K562 (cell line): ENCODE data around the gene SLC26A1. TPM values are rescaled to one million over a fixed set of nuclear protein-coding genes. Genes with fewer than 3 reads are reported as not detected.

Source experiments
- CBX5 ChIP-seq: IDR thresholded peaks from 2 replicates; pipeline ENCODE4 v1.6.1; 2014; ENCODE audit warnings: low read depth, borderline replicate concordance
- CXXC5 ChIP-seq: fragments of 250-450 bp; sonication (Bioruptor Pico); IDR thresholded peaks from 2 replicates; pipeline ENCODE4 v1.8.0; 2022; ENCODE audit warnings: inconsistent platforms, mild to moderate bottlenecking, moderate library complexity
- HOXB6 ChIP-seq: fragments of 250-450 bp; sonication (Bioruptor Pico); IDR thresholded peaks from 2 replicates; pipeline ENCODE4 v1.5.1; 2022; ENCODE audit warnings: mild to moderate bottlenecking, borderline replicate concordance
- JUND ChIP-seq, 2 experiments: IDR thresholded peaks; 2 replicates in 1 of 2; 3 replicates in 1 of 2; pipeline ENCODE4 v1.6.1; 2011; ENCODE audit warnings: borderline replicate concordance in 2 of 2, low read depth in 2 of 2, low read length in 2 of 2, improper control_type of control experiment in 1 of 2, missing biosample characterization in 1 of 2, missing genetic modification characterization in 1 of 2, missing genetic modification reagents in 1 of 2
- KAT7 ChIP-seq: sonication (generic); formaldehyde crosslinking; IDR thresholded peaks from 2 replicates; pipeline ENCODE4 v1.8.0; 2022; ENCODE audit warnings: missing genetic modification reagents, mild to moderate bottlenecking, borderline replicate concordance
- KDM5B ChIP-seq: fragments of 200-600 bp; sonication (generic); IDR thresholded peaks from 2 replicates; pipeline ENCODE4 v1.6.1; 2012; ENCODE audit warnings: low read depth, mild to moderate bottlenecking, moderate library complexity, low read length, control low read depth, inconsistent platforms; ENCODE audit not compliant: insufficient replicate concordance
- SOX6 ChIP-seq: fragments of 450-650 bp; IDR thresholded peaks from 2 replicates; pipeline ENCODE4 v1.6.1; 2014; ENCODE audit warnings: mild to moderate bottlenecking
- TAF1 ChIP-seq: IDR thresholded peaks from 2 replicates; pipeline ENCODE4 v1.6.1; 2011; ENCODE audit warnings: mild to moderate bottlenecking, low read length, moderate library complexity; ENCODE audit not compliant: insufficient read depth, control insufficient read depth, severe bottlenecking; ENCODE audit errors: extremely low read depth
- TRIM24 ChIP-seq, 2 experiments: fragments of 450-650 bp; IDR thresholded peaks; 2 replicates each; pipeline ENCODE4 v1.6.1; 2016
- TRIM28 ChIP-seq: fragments of 450-650 bp; IDR thresholded peaks from 2 replicates; pipeline ENCODE4 v1.6.1; 2017
- ZFX ChIP-seq: sonication (generic); formaldehyde crosslinking; IDR thresholded peaks from 2 replicates; pipeline ENCODE4 v1.8.0; 2022; ENCODE audit warnings: mild to moderate bottlenecking, missing genetic modification reagents, moderate library complexity
- ZNF316 ChIP-seq: fragments of 450-650 bp; IDR thresholded peaks from 2 replicates; pipeline ENCODE4 v1.6.1; 2016
- polyA plus RNA-seq, 8 experiments: library from polyadenylated mRNA; depleted of rRNA in 4 of 8; stranded (reverse) in 5 of 8; unstranded in 3 of 8; fragments of >200 nt; fragmentation: Nextera tagmentation in 2 of 8; fragmentation: Illumina TruSeq in 1 of 8; extraction: Ambion mirVana in 2 of 8; extraction: Trizol in 1 of 8; gene quantifications; 2 replicates each; pipeline versions ENCODE4 v1.2.1 to v1.2.3, GENCODE V29; 2011 to 2014; ENCODE audit warnings: inconsistent platforms in 1 of 8, missing spikeins in 1 of 8
- total RNA-seq, 7 experiments: library from RNA; depleted of rRNA in 6 of 7; stranded (reverse); fragments of >200 nt in 6 of 7; fragmentation: Illumina TruSeq in 2 of 7; extraction: Trizol in 2 of 7; gene quantifications; 2 replicates each; pipeline versions ENCODE4 v1.2.1 to v1.2.3, GENCODE V29; 2011 to 2021; ENCODE audit warnings: low replicate concordance in 1 of 7
- TF ChIP-seq, protein P1 (sequence below), 2 experiments: fragments of 450-650 bp; formaldehyde crosslinking in 1 of 2; IDR thresholded peaks; 2 replicates each; pipeline versions ENCODE4 v1.4.0 to v1.6.1; 2014 to 2020; ENCODE audit warnings: mild to moderate bottlenecking in 2 of 2, borderline replicate concordance in 1 of 2, low read depth in 1 of 2
- TF ChIP-seq, protein P2 (sequence below), 3 experiments: IDR thresholded peaks in 2 of 3; conservative IDR thresholded peaks in 1 of 3; 2 replicates each; pipeline ENCODE4 v1.5.1; 2011 to 2012; ENCODE audit warnings: low read length in 3 of 3, mild to moderate bottlenecking in 3 of 3, control low read depth in 2 of 3, improper control_type of control experiment in 1 of 3, inconsistent platforms in 1 of 3, low read depth in 1 of 3, mixed read lengths in 1 of 3, moderate library complexity in 1 of 3; ENCODE audit not compliant: insufficient read depth in 2 of 3

Gene SLC26A1
- total and polyA plus RNA-seq, 9 of the 15 experiments (the other 6 are each of a cell fraction or from before 2014, with no cell fraction given): 0.11 to 4.2 (median 0.95) TPM

DNA sequence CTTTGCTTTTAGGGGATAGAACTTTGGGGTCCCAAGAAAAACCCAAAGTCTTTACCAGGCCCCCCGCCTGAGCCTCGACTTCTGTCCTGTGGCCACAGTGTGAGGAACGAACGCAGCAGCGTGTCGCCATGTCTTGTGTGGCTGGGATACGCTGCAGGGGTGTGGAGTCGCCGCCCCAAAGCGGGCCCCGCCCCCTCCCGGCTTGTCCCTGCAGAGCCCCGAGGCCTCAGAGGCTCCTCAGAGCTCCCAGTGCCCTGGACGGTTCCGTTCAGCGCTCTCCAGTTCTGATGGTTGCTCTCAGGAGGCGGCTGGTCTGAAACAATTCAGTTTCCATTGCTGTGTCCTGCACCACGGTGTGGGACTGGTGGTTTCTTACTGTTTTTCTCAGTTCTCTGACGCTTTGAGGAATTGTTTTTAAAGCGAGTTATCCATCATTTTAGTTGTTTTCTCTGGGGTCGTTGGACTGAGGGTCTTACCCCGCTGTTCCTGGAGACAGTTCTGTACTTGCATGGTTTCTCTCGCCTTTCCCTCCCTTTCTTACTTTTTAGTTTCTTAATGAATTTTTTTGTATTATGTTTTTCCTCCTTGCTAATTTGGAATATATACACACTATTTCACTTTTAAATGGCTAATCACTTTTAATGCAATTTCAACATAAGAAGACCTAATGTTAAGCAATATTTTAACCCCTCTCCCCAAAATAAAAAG, 7.9 kb downstream of the SLC26A1 start (continued):
- TF ChIP-seq, protein P1, sequence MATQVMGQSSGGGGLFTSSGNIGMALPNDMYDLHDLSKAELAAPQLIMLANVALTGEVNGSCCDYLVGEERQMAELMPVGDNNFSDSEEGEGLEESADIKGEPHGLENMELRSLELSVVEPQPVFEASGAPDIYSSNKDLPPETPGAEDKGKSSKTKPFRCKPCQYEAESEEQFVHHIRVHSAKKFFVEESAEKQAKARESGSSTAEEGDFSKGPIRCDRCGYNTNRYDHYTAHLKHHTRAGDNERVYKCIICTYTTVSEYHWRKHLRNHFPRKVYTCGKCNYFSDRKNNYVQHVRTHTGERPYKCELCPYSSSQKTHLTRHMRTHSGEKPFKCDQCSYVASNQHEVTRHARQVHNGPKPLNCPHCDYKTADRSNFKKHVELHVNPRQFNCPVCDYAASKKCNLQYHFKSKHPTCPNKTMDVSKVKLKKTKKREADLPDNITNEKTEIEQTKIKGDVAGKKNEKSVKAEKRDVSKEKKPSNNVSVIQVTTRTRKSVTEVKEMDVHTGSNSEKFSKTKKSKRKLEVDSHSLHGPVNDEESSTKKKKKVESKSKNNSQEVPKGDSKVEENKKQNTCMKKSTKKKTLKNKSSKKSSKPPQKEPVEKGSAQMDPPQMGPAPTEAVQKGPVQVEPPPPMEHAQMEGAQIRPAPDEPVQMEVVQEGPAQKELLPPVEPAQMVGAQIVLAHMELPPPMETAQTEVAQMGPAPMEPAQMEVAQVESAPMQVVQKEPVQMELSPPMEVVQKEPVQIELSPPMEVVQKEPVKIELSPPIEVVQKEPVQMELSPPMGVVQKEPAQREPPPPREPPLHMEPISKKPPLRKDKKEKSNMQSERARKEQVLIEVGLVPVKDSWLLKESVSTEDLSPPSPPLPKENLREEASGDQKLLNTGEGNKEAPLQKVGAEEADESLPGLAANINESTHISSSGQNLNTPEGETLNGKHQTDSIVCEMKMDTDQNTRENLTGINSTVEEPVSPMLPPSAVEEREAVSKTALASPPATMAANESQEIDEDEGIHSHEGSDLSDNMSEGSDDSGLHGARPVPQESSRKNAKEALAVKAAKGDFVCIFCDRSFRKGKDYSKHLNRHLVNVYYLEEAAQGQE (IDR thresholded peaks at IDR 0.05; ENCODE audit: borderline replicate concordance): 0 out of 2 replicates have a peak, but pooled peaks have one; percentile 12
- TF ChIP-seq, protein P1 (CRISPR knock-in tag; IDR thresholded peaks at IDR 0.05; ENCODE audit: low read depth): no peak
- peak; percentile 66 for TF ChIP-seq ZFX (CRISPR knock-in tag)
- peak in 1 of 2 experiments; percentile 75; a peak in 2 of 4 replicates for TF ChIP-seq TRIM24 (IDR thresholded peaks at IDR 0.05)
- TF ChIP-seq CBX5: 0 out of 2 replicates have a peak, but pooled peaks have one; percentile 52
- TF ChIP-seq, protein P2, sequence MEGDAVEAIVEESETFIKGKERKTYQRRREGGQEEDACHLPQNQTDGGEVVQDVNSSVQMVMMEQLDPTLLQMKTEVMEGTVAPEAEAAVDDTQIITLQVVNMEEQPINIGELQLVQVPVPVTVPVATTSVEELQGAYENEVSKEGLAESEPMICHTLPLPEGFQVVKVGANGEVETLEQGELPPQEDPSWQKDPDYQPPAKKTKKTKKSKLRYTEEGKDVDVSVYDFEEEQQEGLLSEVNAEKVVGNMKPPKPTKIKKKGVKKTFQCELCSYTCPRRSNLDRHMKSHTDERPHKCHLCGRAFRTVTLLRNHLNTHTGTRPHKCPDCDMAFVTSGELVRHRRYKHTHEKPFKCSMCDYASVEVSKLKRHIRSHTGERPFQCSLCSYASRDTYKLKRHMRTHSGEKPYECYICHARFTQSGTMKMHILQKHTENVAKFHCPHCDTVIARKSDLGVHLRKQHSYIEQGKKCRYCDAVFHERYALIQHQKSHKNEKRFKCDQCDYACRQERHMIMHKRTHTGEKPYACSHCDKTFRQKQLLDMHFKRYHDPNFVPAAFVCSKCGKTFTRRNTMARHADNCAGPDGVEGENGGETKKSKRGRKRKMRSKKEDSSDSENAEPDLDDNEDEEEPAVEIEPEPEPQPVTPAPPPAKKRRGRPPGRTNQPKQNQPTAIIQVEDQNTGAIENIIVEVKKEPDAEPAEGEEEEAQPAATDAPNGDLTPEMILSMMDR (IDR thresholded peaks at IDR 0.05 in 2 of 3, conservative IDR thresholded peaks at IDR 0.05 in 1 of 3; ENCODE audit: insufficient read depth in 2 of 3, low read depth in 1 of 3, low read length in 3 of 3): peak in 2 of 3 experiments; percentile 14 to 15; a peak in 1 of 6 replicates
- TF ChIP-seq KDM5B: peak; percentile 66
- peak; percentile 56 for TF ChIP-seq SOX6
- TF ChIP-seq TAF1: peak; percentile 81
- peak; percentile 71 for TF ChIP-seq CXXC5 (CRISPR knock-in tag)
- peak; percentile 40; the same call in 1 of the 2 replicates for TF ChIP-seq KAT7 (CRISPR knock-in tag)
- TF ChIP-seq HOXB6 (CRISPR knock-in tag): no peak
- peak; percentile 94 for TF ChIP-seq ZNF316
- TF ChIP-seq TRIM28: peak; percentile 93
- TF ChIP-seq JUND (IDR thresholded peaks at IDR 0.05; ENCODE audit: borderline replicate concordance, low read depth, low read length): 0 out of 2 replicates have a peak, but pooled peaks have one; percentile 12
- TF ChIP-seq JUND (tag; IDR thresholded peaks at IDR 0.05; ENCODE audit: borderline replicate concordance, low read depth, low read length): no peak
